HCT116 (cell line): ENCODE data around the gene MARCKSL1. TPM values are rescaled to one million over a fixed set of nuclear protein-coding genes. Genes with fewer than 3 reads are reported as not detected.

Experiments used
- ATAC-seq: fragments of 200-7000 bp; cut with Tn5 transposase; 2 replicates; pipeline ENCODE4 v1.9.1; 2020; ENCODE audit warnings: mild to moderate bottlenecking, moderate library complexity
- BruUV-seq: library from RNA; stranded (reverse); fragments of 400-500 nt; replicated peaks from 2 replicates; lab custom pipeline; 2021; lab: Mats Ljungman, UMichigan
- CTCF ChIA-PET: fragments of 300-600 bp; sonication (Branson Sonifier 250); formaldehyde crosslinking; loops from one replicate; lab custom pipeline; 2021; ENCODE audit warnings: antibody characterized with exemption; lab: Charles Lee
- POLR2A ChIA-PET: fragments of 300-600, 350-600 bp; sonication (Branson Sonifier 250); formaldehyde crosslinking; loops from one replicate; lab custom pipeline; 2021; ENCODE audit warnings: antibody characterized with exemption; lab: Charles Lee
- RAD21 ChIA-PET, 2 experiments: fragments of 300-600 bp; sonication (Branson Sonifier 250); formaldehyde crosslinking; loops; one replicate each; lab custom pipeline; 2023; ENCODE audit warnings: low total read pairs in 2 of 2; ENCODE audit not compliant: uncharacterized antibody in 2 of 2, unreplicated experiment in 2 of 2, low non-redundant PET in 1 of 2; lab: Charles Lee
- DNase-seq: peaks from one replicate; pipeline ENCODE4 v3.0.0-alpha.2; 2010; ENCODE audit warnings: low read depth, low spot score
- H2AFZ ChIP-seq: fragments of 200-600 bp; shearing (Covaris generic), sonication (generic); 2 replicates; pipeline ENCODE4 v1.6.1; 2017; ENCODE audit warnings: low read depth, mixed run types, mixed read lengths, antibody characterized with exemption, low read length; ENCODE audit not compliant: poor library complexity, severe bottlenecking
- H3K27ac ChIP-seq: 2 replicates; pipeline ENCODE4 v1.5.1; 2012; ENCODE audit warnings: low read depth, low read length
- H3K27me3 ChIP-seq: fragments of 200-600 bp; sonication (generic); 2 replicates; pipeline ENCODE4 v1.6.1; 2016; ENCODE audit warnings: mixed run types, low read length, mixed read lengths; ENCODE audit not compliant: insufficient read depth
- H3K36me3 ChIP-seq, 2 experiments: fragments of 200-500 bp in 1 of 2; fragments of 200-600 bp in 1 of 2; sonication (Bioruptor generic) in 1 of 2; sonication (generic) in 1 of 2; 2 replicates each; pipeline versions ENCODE4 v1.5.1 to v1.6.1; 2014 to 2016; ENCODE audit warnings: low read length in 2 of 2, inconsistent platforms in 1 of 2, mixed read lengths in 1 of 2, mixed run types in 1 of 2; ENCODE audit not compliant: insufficient read depth in 2 of 2, control insufficient read depth in 1 of 2
- H3K4me1 ChIP-seq, 2 experiments: fragments of 200-600 bp in 1 of 2; sonication (generic) in 1 of 2; 2 replicates each; pipeline versions ENCODE4 v1.5.1 to v1.6.1; 2012 to 2017; ENCODE audit warnings: low read length in 2 of 2, inconsistent platforms in 1 of 2, mild to moderate bottlenecking in 1 of 2, mixed read lengths in 1 of 2, mixed run types in 1 of 2, moderate library complexity in 1 of 2; ENCODE audit not compliant: insufficient read depth in 2 of 2, control insufficient read depth in 1 of 2
- H3K4me2 ChIP-seq: fragments of 200-600 bp; sonication (generic); 2 replicates; pipeline ENCODE4 v1.6.1; 2017; ENCODE audit warnings: mixed run types, low read length, mixed read lengths
- H3K4me3 ChIP-seq, 2 experiments: fragments of 200-600 bp in 1 of 2; sonication (generic) in 1 of 2; replicated peaks in 1 of 2; 2 replicates each; pipeline ENCODE4 v1.5.1; 2011 to 2016; ENCODE audit warnings: low read length in 2 of 2, control low read depth in 1 of 2, low read depth in 1 of 2, mild to moderate bottlenecking in 1 of 2, mixed read lengths in 1 of 2, mixed run types in 1 of 2
- H3K79me2 ChIP-seq: fragments of 200-600 bp; sonication (generic); 2 replicates; pipeline ENCODE4 v1.6.1; 2017; ENCODE audit warnings: mild to moderate bottlenecking, mixed run types, low read length, moderate library complexity, mixed read lengths; ENCODE audit not compliant: insufficient read depth
- H3K9ac ChIP-seq: fragments of 200-600 bp; sonication (generic); 2 replicates; pipeline ENCODE4 v1.6.1; 2016; ENCODE audit warnings: low read length, mixed read lengths
- H3K9me2 ChIP-seq: fragments of 200-600 bp; sonication (generic), shearing (Covaris generic); 2 replicates; pipeline ENCODE4 v1.6.1; 2017; ENCODE audit warnings: mixed run types, mild to moderate bottlenecking, moderate library complexity; ENCODE audit not compliant: insufficient read depth
- H3K9me3 ChIP-seq, 2 experiments: fragments of 200-500 bp in 1 of 2; fragments of 200-600 bp in 1 of 2; sonication (Bioruptor generic) in 1 of 2; sonication (generic) in 1 of 2; 2 replicates each; pipeline ENCODE4 v1.6.1; 2014 to 2017; ENCODE audit warnings: low read length in 2 of 2, mixed read lengths in 2 of 2, inconsistent platforms in 1 of 2, low read depth in 1 of 2, mild to moderate bottlenecking in 1 of 2, mixed run types in 1 of 2, moderate library complexity in 1 of 2; ENCODE audit not compliant: control insufficient read depth in 1 of 2, insufficient read depth in 1 of 2
- H4K20me1 ChIP-seq: fragments of 200-600 bp; sonication (generic), shearing (Covaris generic); 2 replicates; pipeline ENCODE4 v1.6.1; 2017; ENCODE audit warnings: mixed run types, mild to moderate bottlenecking, moderate library complexity; ENCODE audit not compliant: insufficient read depth
- ATF3 ChIP-seq: IDR thresholded peaks from 2 replicates; pipeline ENCODE4 v1.6.1; 2012
- CBX3 ChIP-seq: IDR thresholded peaks from 2 replicates; pipeline ENCODE4 v1.6.1; 2012; ENCODE audit warnings: low read depth
- ELF1 ChIP-seq: IDR thresholded peaks from 2 replicates; pipeline ENCODE4 v1.6.1; 2012; ENCODE audit warnings: low read depth, borderline replicate concordance
- MAX ChIP-seq: IDR thresholded peaks from 2 replicates; pipeline ENCODE4 v1.6.1; 2012
- SP1 ChIP-seq: IDR thresholded peaks from 2 replicates; pipeline ENCODE4 v1.6.1; 2012; ENCODE audit warnings: low read depth
- SRF ChIP-seq: IDR thresholded peaks from 2 replicates; pipeline ENCODE4 v1.6.1; 2012; ENCODE audit warnings: low read depth
- ZBTB33 ChIP-seq: IDR thresholded peaks from 2 replicates; pipeline ENCODE4 v1.6.1; 2011; ENCODE audit warnings: mild to moderate bottlenecking, low read length, moderate library complexity; ENCODE audit not compliant: insufficient replicate concordance; ENCODE audit errors: extremely low read depth
- ZFX ChIP-seq: fragments of 450-650 bp; IDR thresholded peaks from 2 replicates; pipeline ENCODE4 v1.6.1; 2017
- ZNF274 ChIP-seq: fragments of 200-500 bp; sonication (Bioruptor generic); IDR thresholded peaks from 2 replicates; pipeline ENCODE4 v1.6.1; 2014; ENCODE audit warnings: mild to moderate bottlenecking, low read depth, low read length, inconsistent platforms
- intact Hi-C: fragments of 100-400 bp; cut with micrococcal nuclease; formaldehyde crosslinking; loops from 2 replicates; pipeline ENCODE4 v1.10.0; 2022
- total RNA-seq: library from RNA; stranded (reverse); gene quantifications from one replicate; pipeline ENCODE4 v1.2.1, GENCODE V29; 2021; ENCODE audit not compliant: unreplicated experiment

MARCKSL1 gene
- total RNA-seq, 1 experiment from 2014 or later = 127 TPM

- H3K9me2 ChIP-seq = no peaks in the 10 kb centered on the region
- ChIA-PET POLR2A (no interaction called here), RAD21 (no interaction called here), CTCF (no interaction called here)
- no peak overlapping the region for H3K9ac ChIP-seq
- no peaks in the 10 kb centered on the region for H3K4me1 ChIP-seq
- no peaks in the 10 kb centered on the region for H3K79me2 ChIP-seq
- H3K9me3 ChIP-seq = no peaks in the 10 kb centered on the region
- H2AFZ ChIP-seq = no peak overlapping the region
- no TSS peak for BruUV-seq
- no peak overlapping the region for H3K4me2 ChIP-seq
- no peak for DNase-seq
- intact Hi-C loops = no loop called here
- no peak for ATAC-seq
- no peak overlapping the region for H3K4me3 ChIP-seq
- TF ChIP-seq SP1 (no peak), ZNF274 (no peak), ELF1 (no peak), SRF (no peak), MAX (no peak), CBX3 (no peak), ZBTB33 (no peak), ZFX (no peak), ATF3 (no peak)
- TF ChIP-seq, all 23 proteins: peak for 0
- no peak overlapping the region for H3K27ac ChIP-seq
- peaks cover 11 to 17% of the 10 kb centered on the region in 2 experiments for H3K36me3 ChIP-seq
- no peaks in the 10 kb centered on the region for H4K20me1 ChIP-seq
- H3K27me3 ChIP-seq = no peaks in the 10 kb centered on the region
Observed at GRCh38 chr1:32367912-32368635, 32.0 kb upstream of the MARCKSL1 start.
